ENCODE data around the gene BAIAP2.
A peak's percentile ranks its signal among the peaks of the same experiment; 100 is the strongest.

The BAIAP2 gene

GRCh38 chr17:81056312-81056711 is 21.4 kb downstream of the BAIAP2 start:
- H3K9ac ChIP-seq (ENCODE audit: low read length in 2 of 2): no peak overlapping the region
- no peak overlapping the region for H3K4me3 ChIP-seq (ENCODE audit: low read length in 2 of 2)
- H3K36me3 ChIP-seq (ENCODE audit: control insufficient read depth in 2 of 2, insufficient read depth in 2 of 2, low read length in 2 of 2): peaks cover 4 to 15% of the 10 kb centered on the region in 2 donors
- H3K9me3 ChIP-seq (ENCODE audit: control insufficient read depth in 2 of 2, low read length in 2 of 2): no peaks in the 10 kb centered on the region
- peaks cover 22% of the 10 kb centered on the region for H3K4me1 ChIP-seq (ENCODE audit: control insufficient read depth, insufficient read depth, low read length)
- H3K27ac ChIP-seq (ENCODE audit: low read length): no peak overlapping the region
- no peaks in the 10 kb centered on the region for H3K27me3 ChIP-seq (ENCODE audit: control insufficient read depth in 1 of 2, insufficient read depth in 2 of 2, low read length in 2 of 2)

- peaks cover 4 to 17% of the 10 kb centered on the region in 2 donors for H3K36me3 ChIP-seq (ENCODE audit: control insufficient read depth in 2 of 2, insufficient read depth in 2 of 2, low read length in 2 of 2)
- H3K27me3 ChIP-seq (ENCODE audit: control insufficient read depth in 1 of 2, insufficient read depth in 2 of 2, low read length in 2 of 2): no peaks in the 10 kb centered on the region
- H3K9ac ChIP-seq (ENCODE audit: low read length in 2 of 2): no peak overlapping the region
- H3K27ac ChIP-seq (ENCODE audit: low read length): peak overlapping the region; percentile 70
- no peak overlapping the region for H3K4me3 ChIP-seq (ENCODE audit: low read length in 2 of 2)
- H3K9me3 ChIP-seq (ENCODE audit: control insufficient read depth in 2 of 2, low read length in 2 of 2): no peaks in the 10 kb centered on the region
- H3K4me1 ChIP-seq (ENCODE audit: control insufficient read depth, insufficient read depth, low read length): peaks cover 16% of the 10 kb centered on the region
These were observed 22.3 kb downstream of the BAIAP2 start for GRCh38 chr17:81057079-81057730.

- no peaks in the 10 kb centered on the region for H3K9me3 ChIP-seq (ENCODE audit: control insufficient read depth in 2 of 2, low read length in 2 of 2)
- H3K4me1 ChIP-seq (ENCODE audit: control insufficient read depth, insufficient read depth, low read length): peaks cover 11% of the 10 kb centered on the region
- H3K27me3 ChIP-seq (ENCODE audit: control insufficient read depth in 1 of 2, insufficient read depth in 2 of 2, low read length in 2 of 2): no peaks in the 10 kb centered on the region
- peak overlapping the region; percentile 70 for H3K27ac ChIP-seq (ENCODE audit: low read length)
- H3K9ac ChIP-seq (ENCODE audit: low read length in 2 of 2): no peak overlapping the region
- no peak overlapping the region for H3K4me3 ChIP-seq (ENCODE audit: low read length in 2 of 2)
- H3K36me3 ChIP-seq (ENCODE audit: control insufficient read depth in 2 of 2, insufficient read depth in 2 of 2, low read length in 2 of 2): peaks cover 4 to 17% of the 10 kb centered on the region in 2 donors
These were observed 22.8 kb downstream of the BAIAP2 start for GRCh38 chr17:81057777-81058176.

DNA sequence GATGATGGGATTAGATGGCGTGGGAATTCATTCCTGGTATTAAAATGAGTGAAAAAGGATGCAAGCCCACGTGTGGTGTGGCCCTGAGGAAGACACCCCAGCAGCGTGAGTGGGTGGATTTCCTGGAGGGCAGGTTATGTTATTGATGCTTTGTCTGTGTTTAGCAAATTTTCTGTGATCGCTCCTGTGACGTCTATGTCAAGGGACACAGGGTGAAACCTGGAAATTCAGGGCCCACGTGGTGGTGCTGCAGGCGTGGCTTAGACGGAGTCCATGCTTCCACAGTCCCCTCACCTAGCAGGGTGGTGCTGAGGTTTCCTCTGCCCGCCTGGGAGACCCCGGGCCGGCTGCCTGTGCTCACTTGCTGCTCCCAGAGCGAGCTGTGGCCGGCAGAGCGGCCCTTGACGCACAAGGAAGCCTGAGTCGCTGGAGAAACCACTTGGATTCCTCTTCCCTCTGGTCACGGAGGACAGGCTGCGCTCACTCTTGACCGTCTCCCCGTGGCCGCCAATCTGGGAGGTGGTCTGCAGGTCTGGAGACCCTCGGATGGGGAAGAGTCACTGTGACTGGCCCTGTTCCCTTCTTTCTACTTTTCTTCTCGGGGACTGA is 23.4 kb downstream of the BAIAP2 start:
- Histone ChIP-seq H3K4me1 (ENCODE audit: control insufficient read depth, insufficient read depth, low read length) (peaks cover 7% of the 10 kb centered on the region), H3K27me3 (ENCODE audit: control insufficient read depth in 1 of 2, insufficient read depth in 2 of 2, low read length in 2 of 2) (no peaks in the 10 kb centered on the region), H3K27ac (ENCODE audit: low read length) (peak overlapping the region; percentile 70), H3K4me3 (ENCODE audit: low read length in 2 of 2) (no peak overlapping the region), H3K9ac (ENCODE audit: low read length in 2 of 2) (no peak overlapping the region), H3K9me3 (ENCODE audit: control insufficient read depth in 2 of 2, low read length in 2 of 2) (no peaks in the 10 kb centered on the region), H3K36me3 (ENCODE audit: control insufficient read depth in 2 of 2, insufficient read depth in 2 of 2, low read length in 2 of 2) (peaks cover 4 to 19% of the 10 kb centered on the region in 2 donors)

- Histone ChIP-seq H3K9me3 (ENCODE audit: control insufficient read depth in 2 of 2, low read length in 2 of 2) (no peaks in the 10 kb centered on the region), H3K27me3 (ENCODE audit: control insufficient read depth in 1 of 2, insufficient read depth in 2 of 2, low read length in 2 of 2) (no peaks in the 10 kb centered on the region), H3K9ac (ENCODE audit: low read length in 2 of 2) (no peak overlapping the region), H3K4me3 (ENCODE audit: low read length in 2 of 2) (no peak overlapping the region), H3K4me1 (ENCODE audit: control insufficient read depth, insufficient read depth, low read length) (peaks cover 11% of the 10 kb centered on the region), H3K27ac (ENCODE audit: low read length) (no peak overlapping the region), H3K36me3 (ENCODE audit: control insufficient read depth in 2 of 2, insufficient read depth in 2 of 2, low read length in 2 of 2) (peaks cover 4 to 21% of the 10 kb centered on the region in 2 donors)
These were observed 24.1 kb downstream of the BAIAP2 start for GRCh38 chr17:81059026-81059425.

GRCh38 chr17:81060416-81060815 is 25.5 kb downstream of the BAIAP2 start:
- no peaks in the 10 kb centered on the region for H3K9me3 ChIP-seq (ENCODE audit: control insufficient read depth in 2 of 2, low read length in 2 of 2)
- peaks cover 4 to 19% of the 10 kb centered on the region in 2 donors for H3K36me3 ChIP-seq (ENCODE audit: control insufficient read depth in 2 of 2, insufficient read depth in 2 of 2, low read length in 2 of 2)
- H3K9ac ChIP-seq (ENCODE audit: low read length in 2 of 2): no peak overlapping the region
- peaks cover 16% of the 10 kb centered on the region for H3K4me1 ChIP-seq (ENCODE audit: control insufficient read depth, insufficient read depth, low read length)
- H3K27me3 ChIP-seq (ENCODE audit: control insufficient read depth in 1 of 2, insufficient read depth in 2 of 2, low read length in 2 of 2): no peaks in the 10 kb centered on the region
- H3K27ac ChIP-seq (ENCODE audit: low read length): no peak overlapping the region
- no peak overlapping the region for H3K4me3 ChIP-seq (ENCODE audit: low read length in 2 of 2)

DNA sequence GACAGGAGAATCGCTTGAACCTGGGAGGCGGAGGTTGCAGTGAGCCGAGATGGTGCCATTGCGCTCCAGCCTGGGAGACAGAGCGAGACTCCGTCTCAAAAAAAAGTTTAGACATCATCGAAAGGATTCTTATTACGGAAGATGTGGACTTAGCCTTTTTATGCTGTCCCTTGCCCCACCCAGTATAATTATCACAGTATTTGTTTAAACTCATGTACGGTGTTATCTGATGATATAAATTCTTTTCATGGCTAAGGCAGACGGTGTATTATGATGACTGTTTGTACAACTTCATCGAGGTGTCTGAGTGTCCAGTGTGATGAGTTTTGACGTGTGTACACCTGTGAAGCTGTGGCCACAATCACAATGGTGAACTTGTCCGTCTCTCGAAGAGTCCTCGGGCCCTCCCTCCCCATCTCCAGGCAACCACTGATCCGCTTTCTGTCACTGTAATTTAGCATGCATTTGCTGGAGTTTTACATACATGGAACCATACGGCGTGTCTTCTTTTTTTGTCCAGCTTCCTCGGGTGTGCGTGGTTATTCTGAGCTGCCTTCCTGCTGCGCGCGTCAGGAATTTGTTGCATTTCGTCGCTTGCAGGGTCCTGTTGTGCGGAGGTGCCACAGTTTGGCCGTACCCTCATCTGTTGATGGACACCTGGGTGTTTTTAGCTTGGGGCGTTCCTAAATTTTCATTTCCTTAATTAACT is 26.2 kb downstream of the BAIAP2 start:
- no peak overlapping the region for H3K27ac ChIP-seq (ENCODE audit: low read length)
- peaks cover 4 to 15% of the 10 kb centered on the region in 2 donors for H3K36me3 ChIP-seq (ENCODE audit: control insufficient read depth in 2 of 2, insufficient read depth in 2 of 2, low read length in 2 of 2)
- H3K9me3 ChIP-seq (ENCODE audit: control insufficient read depth in 2 of 2, low read length in 2 of 2): no peaks in the 10 kb centered on the region
- peaks cover 19% of the 10 kb centered on the region for H3K4me1 ChIP-seq (ENCODE audit: control insufficient read depth, insufficient read depth, low read length)
- no peaks in the 10 kb centered on the region for H3K27me3 ChIP-seq (ENCODE audit: control insufficient read depth in 1 of 2, insufficient read depth in 2 of 2, low read length in 2 of 2)
- H3K9ac ChIP-seq (ENCODE audit: low read length in 2 of 2): no peak overlapping the region
- no peak overlapping the region for H3K4me3 ChIP-seq (ENCODE audit: low read length in 2 of 2)

DNA sequence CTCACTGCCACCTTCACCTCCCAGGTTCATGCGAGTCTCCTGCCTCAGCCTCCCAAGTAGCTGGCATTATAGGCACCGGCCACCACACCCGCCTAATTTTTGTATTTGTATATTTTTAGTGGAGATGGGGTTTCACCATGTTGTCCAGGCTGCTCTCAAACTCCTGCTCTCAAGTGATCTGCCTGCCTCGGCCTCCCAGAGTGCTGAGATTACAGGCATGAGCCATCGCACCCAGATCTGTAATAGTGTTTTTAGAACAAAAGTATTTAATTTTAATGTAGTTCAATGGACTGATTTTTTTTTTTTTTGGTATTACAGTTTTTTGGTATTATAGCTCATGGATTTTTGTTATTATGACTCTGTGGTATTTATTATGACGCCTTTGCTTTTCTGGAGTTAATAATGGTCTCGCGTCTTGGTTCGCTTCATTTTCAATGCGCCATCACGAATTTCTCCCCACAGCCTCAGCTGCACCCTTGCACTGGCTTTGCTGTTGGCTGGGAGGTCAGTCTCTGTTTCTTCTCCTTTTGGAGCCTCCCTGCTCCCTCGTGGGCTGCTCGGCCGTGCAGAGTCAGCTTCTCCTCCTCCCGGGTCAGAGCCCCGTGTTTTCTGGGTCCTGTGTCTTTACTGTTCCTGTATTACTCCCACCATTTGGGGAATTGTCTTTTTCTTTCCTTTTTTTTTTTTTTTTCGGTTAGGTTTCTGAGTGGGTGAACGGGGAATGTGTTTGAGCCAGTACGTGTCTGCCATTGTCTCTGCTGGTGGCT is 27.2 kb downstream of the BAIAP2 start:
- Histone ChIP-seq H3K4me1 (ENCODE audit: control insufficient read depth, insufficient read depth, low read length) (peaks cover 17% of the 10 kb centered on the region), H3K27me3 (ENCODE audit: control insufficient read depth in 1 of 2, insufficient read depth in 2 of 2, low read length in 2 of 2) (no peaks in the 10 kb centered on the region), H3K27ac (ENCODE audit: low read length) (no peak overlapping the region), H3K9ac (ENCODE audit: low read length in 2 of 2) (no peak overlapping the region), H3K4me3 (ENCODE audit: low read length in 2 of 2) (no peak overlapping the region), H3K9me3 (ENCODE audit: control insufficient read depth in 2 of 2, low read length in 2 of 2) (no peaks in the 10 kb centered on the region), H3K36me3 (ENCODE audit: control insufficient read depth in 2 of 2, insufficient read depth in 2 of 2, low read length in 2 of 2) (peaks cover 4 to 14% of the 10 kb centered on the region in 2 donors)

DNA sequence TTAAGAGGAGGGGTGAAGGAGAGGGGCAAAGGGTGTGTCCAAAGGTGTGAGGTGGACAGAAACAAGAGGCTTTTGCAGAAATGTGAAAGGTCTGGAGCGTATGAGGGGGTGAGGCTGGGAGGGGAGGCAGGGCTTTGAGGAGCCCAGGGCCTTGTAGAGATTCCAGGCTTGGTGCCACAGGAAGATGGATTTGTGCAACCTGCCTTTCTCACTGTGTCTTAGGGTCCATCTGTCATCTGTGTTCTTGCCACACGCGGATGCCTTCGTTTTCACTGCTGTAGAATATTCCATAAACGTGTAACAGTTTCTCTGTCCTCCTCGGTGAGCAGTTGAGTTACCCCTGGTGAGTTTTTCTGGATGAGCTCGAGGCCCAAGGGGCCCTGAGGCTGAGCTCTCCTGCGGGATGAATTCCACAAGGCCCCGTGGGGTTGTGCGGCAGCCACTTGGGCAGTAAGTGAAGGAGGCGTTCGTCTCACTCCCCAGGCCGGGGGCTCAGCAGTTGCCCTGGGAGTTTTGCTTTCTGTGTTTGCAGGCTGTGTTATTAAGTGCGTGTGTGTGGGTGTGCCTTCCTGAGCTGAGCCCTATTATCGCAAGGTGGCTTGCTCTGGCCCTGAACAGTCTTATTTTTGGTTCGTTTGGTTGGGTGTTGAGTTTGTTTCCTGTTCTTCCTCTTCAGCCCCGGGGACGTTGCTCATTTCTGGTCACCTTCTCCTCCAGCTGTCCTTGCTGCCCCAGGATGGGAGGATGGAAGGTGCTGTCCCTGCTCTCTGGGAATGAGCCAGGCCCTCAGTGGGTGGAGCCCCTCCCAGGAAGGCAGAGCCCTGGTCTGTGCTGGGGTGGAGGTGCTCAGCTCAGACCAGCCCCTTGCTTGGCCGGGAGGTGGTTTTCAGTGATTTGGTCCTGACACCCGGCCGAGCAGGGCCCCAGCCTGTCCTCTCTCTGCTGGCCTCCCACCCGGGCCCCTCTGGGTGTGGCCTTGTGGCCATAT is 28.4 kb downstream of the BAIAP2 start:
- Histone ChIP-seq H3K9me3 (ENCODE audit: control insufficient read depth in 2 of 2, low read length in 2 of 2) (no peaks in the 10 kb centered on the region), H3K4me3 (ENCODE audit: low read length in 2 of 2) (no peak overlapping the region), H3K36me3 (ENCODE audit: control insufficient read depth in 2 of 2, insufficient read depth in 2 of 2, low read length in 2 of 2) (peaks cover 0 to 10% of the 10 kb centered on the region in 2 donors), H3K9ac (ENCODE audit: low read length in 2 of 2) (no peak overlapping the region), H3K27me3 (ENCODE audit: control insufficient read depth in 1 of 2, insufficient read depth in 2 of 2, low read length in 2 of 2) (no peaks in the 10 kb centered on the region), H3K4me1 (ENCODE audit: control insufficient read depth, insufficient read depth, low read length) (peaks cover 18% of the 10 kb centered on the region), H3K27ac (ENCODE audit: low read length) (no peak overlapping the region)
